H9 (cell line): Measurements from ENCODE around the gene NPIPA5. TPM values are rescaled to one million over a fixed set of nuclear protein-coding genes. Genes with fewer than 3 reads are reported as not detected.
"Not testable (repeated sequence)": the region's sequence is repeated elsewhere in the genome, so short reads cannot be mapped to it uniquely, and the experiment has no call there.

Source experiments
- DNase-seq: peaks from one replicate; pipeline ENCODE4 v3.0.0-alpha.2; 2017
- H2AFZ ChIP-seq: one replicate; pipeline ENCODE4 v1.6.1; 2013; ENCODE audit warnings: mild to moderate bottlenecking, low read length, control low read depth, moderate library complexity
- H2AK5ac ChIP-seq: 2 replicates; pipeline ENCODE4 v1.6.1; 2013; ENCODE audit warnings: low read length, control low read depth, mixed read lengths; ENCODE audit not compliant: insufficient read length
- H2BK120ac ChIP-seq: one replicate; pipeline ENCODE4 v1.6.1; 2013; ENCODE audit warnings: low read depth, mild to moderate bottlenecking, low read length, control low read depth, inconsistent platforms; ENCODE audit not compliant: poor library complexity, severe bottlenecking
- H2BK12ac ChIP-seq: 2 replicates; pipeline ENCODE4 v1.6.1; 2013; ENCODE audit warnings: low read length, control low read depth, mixed read lengths, low read depth; ENCODE audit not compliant: insufficient read length
- H2BK15ac ChIP-seq: 2 replicates; pipeline ENCODE4 v1.6.1; 2013; ENCODE audit warnings: low read depth, low read length, control low read depth
- H2BK20ac ChIP-seq: one replicate; pipeline ENCODE4 v1.6.1; 2013; ENCODE audit warnings: low read depth, mild to moderate bottlenecking, low read length, control low read depth, inconsistent platforms; ENCODE audit not compliant: poor library complexity, severe bottlenecking
- H2BK5ac ChIP-seq: 2 replicates; pipeline ENCODE4 v1.6.1; 2013; ENCODE audit warnings: low read length, control low read depth, mixed read lengths; ENCODE audit not compliant: insufficient read length
- H3K14ac ChIP-seq: 2 replicates; pipeline ENCODE4 v1.6.1; 2013; ENCODE audit warnings: low read length, control low read depth; ENCODE audit not compliant: insufficient read depth
- H3K18ac ChIP-seq: 2 replicates; pipeline ENCODE4 v1.6.1; 2013; ENCODE audit warnings: low read depth, mild to moderate bottlenecking, mixed read lengths, low read length, control low read depth; ENCODE audit not compliant: insufficient read length
- H3K23ac ChIP-seq: 2 replicates; pipeline ENCODE4 v1.6.1; 2013; ENCODE audit warnings: low read length, control low read depth, mixed read lengths, low read depth; ENCODE audit not compliant: insufficient read length
- H3K23me2 ChIP-seq: 2 replicates; pipeline ENCODE4 v1.6.1; 2013; ENCODE audit warnings: low read depth, mild to moderate bottlenecking, mixed read lengths, low read length, control low read depth; ENCODE audit not compliant: insufficient read length, poor library complexity, severe bottlenecking
- H3K27ac ChIP-seq: 2 replicates; pipeline ENCODE4 v1.5.1; 2013; ENCODE audit warnings: low read length, control low read depth, mixed read lengths, low read depth; ENCODE audit not compliant: insufficient read length
- H3K27me3 ChIP-seq: 2 replicates; pipeline ENCODE4 v1.6.1; 2013; ENCODE audit warnings: low read length, control low read depth, inconsistent platforms; ENCODE audit not compliant: insufficient read depth
- H3K4ac ChIP-seq: 2 replicates; pipeline ENCODE4 v1.6.1; 2013; ENCODE audit warnings: low read depth, mild to moderate bottlenecking, control low read depth, inconsistent platforms, low read length, moderate library complexity
- H3K4me1 ChIP-seq: 2 replicates; pipeline ENCODE4 v1.6.1; 2013; ENCODE audit warnings: low read length, control low read depth, inconsistent platforms; ENCODE audit not compliant: insufficient read depth
- H3K4me2 ChIP-seq: 2 replicates; pipeline ENCODE4 v1.6.1; 2013; ENCODE audit warnings: low read length, control low read depth, mixed read lengths; ENCODE audit not compliant: insufficient read length, insufficient read depth
- H3K56ac ChIP-seq: 2 replicates; pipeline ENCODE4 v1.6.1; 2013; ENCODE audit warnings: low read depth, mild to moderate bottlenecking, mixed read lengths, low read length, control low read depth; ENCODE audit not compliant: insufficient read length
- H3K79me1 ChIP-seq: 2 replicates; pipeline ENCODE4 v1.6.1; 2013; ENCODE audit warnings: low read depth, mild to moderate bottlenecking, moderate library complexity, low read length, control low read depth, inconsistent platforms; ENCODE audit not compliant: insufficient read depth, poor library complexity, severe bottlenecking
- H3K79me2 ChIP-seq: 2 replicates; pipeline ENCODE4 v1.6.1; 2013; ENCODE audit warnings: low read length, control low read depth, inconsistent platforms; ENCODE audit not compliant: insufficient read depth
- H3K9ac ChIP-seq: 2 replicates; pipeline ENCODE4 v1.6.1; 2013; ENCODE audit warnings: low read length, control low read depth, mixed read lengths; ENCODE audit not compliant: insufficient read length; ENCODE audit errors: extremely low read depth
- H3K9me3 ChIP-seq: one replicate; pipeline ENCODE4 v1.6.1; 2013; ENCODE audit warnings: low read depth, low read length, inconsistent platforms; ENCODE audit not compliant: control insufficient read depth
- H3T11ph ChIP-seq: one replicate; pipeline ENCODE4 v1.6.1; 2013; ENCODE audit warnings: mild to moderate bottlenecking, low read length, control low read depth, inconsistent platforms
- H4K20me1 ChIP-seq: one replicate; pipeline ENCODE4 v1.6.1; 2013; ENCODE audit not compliant: control insufficient read depth, insufficient read length, insufficient read depth
- H4K5ac ChIP-seq: 2 replicates; pipeline ENCODE4 v1.6.1; 2013; ENCODE audit warnings: low read depth, mild to moderate bottlenecking, mixed read lengths, low read length, control low read depth; ENCODE audit not compliant: insufficient read length
- H4K8ac ChIP-seq: replicated peaks from 2 replicates; pipeline ENCODE4 v1.6.1; 2013; ENCODE audit warnings: low read length, control low read depth, mixed read lengths, low read depth; ENCODE audit not compliant: insufficient read length
- H4K91ac ChIP-seq: 2 replicates; pipeline ENCODE4 v1.6.1; 2013; ENCODE audit warnings: low read depth, mild to moderate bottlenecking, moderate library complexity, mixed read lengths, low read length, control low read depth; ENCODE audit not compliant: insufficient read length
- H3K27ac Mint-ChIP-seq, 3 experiments: 2 replicates in 2 of 3; 3 replicates in 1 of 3; pipeline ENCODE4 v1.8.0; 2020 to 2021; ENCODE audit warnings: mixed read lengths in 3 of 3, mild to moderate bottlenecking in 1 of 3, moderate library complexity in 1 of 3
- H3K27me3 Mint-ChIP-seq: 2 replicates; pipeline ENCODE4 v1.8.0; 2021; ENCODE audit warnings: low read depth, mild to moderate bottlenecking, moderate library complexity, mixed read lengths
- H3K36me3 Mint-ChIP-seq, 3 experiments: 2 replicates in 2 of 3; 3 replicates in 1 of 3; pipeline ENCODE4 v1.8.0; 2020 to 2021; ENCODE audit warnings: low read depth in 3 of 3, mixed read lengths in 3 of 3; ENCODE audit not compliant: insufficient read depth in 1 of 3
- H3K4me1 Mint-ChIP-seq, 2 experiments: 2 replicates each; pipeline ENCODE4 v1.8.0; 2020; ENCODE audit warnings: mixed read lengths in 2 of 2
- H3K4me3 Mint-ChIP-seq, 2 experiments: 2 replicates in 1 of 2; 3 replicates in 1 of 2; pipeline ENCODE4 v1.8.0; 2020 to 2021; ENCODE audit warnings: mild to moderate bottlenecking in 2 of 2, mixed read lengths in 2 of 2, moderate library complexity in 1 of 2
- H3K9me3 Mint-ChIP-seq, 2 experiments: 2 replicates in 1 of 2; 3 replicates in 1 of 2; pipeline ENCODE4 v1.8.0; 2020; ENCODE audit warnings: mild to moderate bottlenecking in 2 of 2, mixed read lengths in 2 of 2, moderate library complexity in 1 of 2
- WGBS: extraction: QIAGEN DNeasy Blood & Tissue Kit; methylation state at CpG from one replicate; pipeline ENCODE4 v1.1.7; 2013; ENCODE audit warnings: missing lambda C conversion rate, low lambda C conversion rate, mixed read lengths; ENCODE audit not compliant: insufficient read length; ENCODE audit errors: extremely low coverage; 5-methylcytosine and 5-hydroxymethylcytosine counted together
- total RNA-seq: library from RNA; stranded (reverse); gene quantifications from 2 replicates; pipeline ENCODE4 v1.2.1, GENCODE V29; 2021

The NPIPA5 gene
- total RNA-seq, 1 experiment from 2014 or later = 5.2 TPM

DNA sequence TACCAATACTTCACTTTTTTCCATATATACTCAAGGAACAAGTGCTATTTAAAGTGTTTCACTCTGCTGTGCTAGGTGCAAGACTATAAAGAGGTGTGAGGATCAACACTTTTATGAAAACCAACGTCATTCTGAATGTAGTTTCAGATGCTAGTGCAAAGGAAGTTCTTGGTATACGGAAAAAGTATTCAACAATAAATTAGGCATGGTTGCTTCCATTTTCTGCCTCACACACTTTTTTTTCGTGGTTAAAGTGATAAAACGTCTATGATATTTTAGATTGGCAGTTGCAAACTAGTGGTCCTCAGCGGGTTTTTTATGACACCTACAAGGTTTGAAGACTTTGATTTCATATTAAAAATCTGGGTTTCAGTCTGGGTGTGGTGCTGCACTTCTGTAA lies 11.8 kb upstream of the NPIPA5 start:
- not testable (repeated sequence) for H3K4me3 Mint-ChIP-seq, H3K36me3 Mint-ChIP-seq, H3K79me2 ChIP-seq, H3K56ac ChIP-seq, H3K27ac ChIP-seq, H2BK15ac ChIP-seq, H3K27me3 ChIP-seq, H4K20me1 ChIP-seq, H3K27me3 Mint-ChIP-seq, H3K9ac ChIP-seq, DNase-seq, H2AK5ac ChIP-seq, H3K4me1 ChIP-seq, H3K79me1 ChIP-seq, H4K91ac ChIP-seq, H2BK12ac ChIP-seq, H3K18ac ChIP-seq, H3K4ac ChIP-seq, H4K5ac ChIP-seq, H3K23me2 ChIP-seq, H3K9me3 ChIP-seq, H3K27ac Mint-ChIP-seq, H2BK120ac ChIP-seq, H2BK5ac ChIP-seq, H2AFZ ChIP-seq, H4K8ac ChIP-seq, H3T11ph ChIP-seq, H3K23ac ChIP-seq, H3K9me3 Mint-ChIP-seq, H2BK20ac ChIP-seq, H3K4me1 Mint-ChIP-seq, H3K4me2 ChIP-seq, H3K14ac ChIP-seq
- WGBS = no CpG with 5 or more reads among the region's 5 CpGs

DNA sequence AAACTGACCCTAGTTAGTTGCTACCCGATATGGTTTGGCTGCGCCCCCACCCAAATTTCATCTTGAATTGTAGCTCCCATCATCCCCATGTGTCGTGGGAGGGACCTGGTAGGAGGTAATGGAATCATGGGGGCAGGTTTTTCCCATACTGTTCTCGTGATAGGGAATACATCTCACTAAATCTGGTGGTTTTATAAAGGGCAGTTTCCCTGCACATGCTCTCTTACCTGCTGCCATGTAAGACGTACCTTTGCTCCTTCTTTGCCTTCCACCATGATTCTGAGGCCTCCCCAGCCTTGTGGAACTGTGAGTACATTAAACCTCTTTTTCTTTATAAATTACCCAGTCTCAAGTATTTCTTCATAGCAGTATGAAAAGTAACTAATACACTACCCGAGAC lies 10.0 kb upstream of the NPIPA5 start:
- not testable (repeated sequence) for H2AK5ac ChIP-seq, H2AFZ ChIP-seq, H4K8ac ChIP-seq, H3T11ph ChIP-seq, H3K4me2 ChIP-seq, H3K4ac ChIP-seq, H4K5ac ChIP-seq, H3K4me1 ChIP-seq, H3K27ac ChIP-seq, H3K4me3 Mint-ChIP-seq, H3K23me2 ChIP-seq, H3K27me3 Mint-ChIP-seq, H2BK20ac ChIP-seq, H3K79me2 ChIP-seq, H4K91ac ChIP-seq, H3K18ac ChIP-seq, H3K9ac ChIP-seq, DNase-seq, H2BK5ac ChIP-seq, H3K23ac ChIP-seq, H3K9me3 ChIP-seq, H2BK15ac ChIP-seq, H2BK120ac ChIP-seq, H3K14ac ChIP-seq, H3K4me1 Mint-ChIP-seq, H3K79me1 ChIP-seq, H4K20me1 ChIP-seq, H3K27me3 ChIP-seq, H2BK12ac ChIP-seq, H3K36me3 Mint-ChIP-seq, H3K27ac Mint-ChIP-seq, H3K56ac ChIP-seq, H3K9me3 Mint-ChIP-seq
- no CpG with 5 or more reads among the region's 6 CpGs for WGBS
